GM23338 (cell line): ENCODE measurements around the gene EPHA5. TPM values are rescaled to one million over a fixed set of nuclear protein-coding genes. Genes with fewer than 3 reads are reported as not detected.

Source experiments
- ATAC-seq: fragments of 200-7000 bp; cut with Tn5 transposase; 3 replicates; pipeline ENCODE4 v1.9.1; 2020
- DNase-seq: peaks from one replicate; pipeline ENCODE4 v3.0.0-alpha.2; 2015; ENCODE audit warnings: low spot score
- H2AFZ ChIP-seq: fragments of 200-600 bp; sonication (generic); 2 replicates; pipeline ENCODE4 v1.8.0; 2016; ENCODE audit warnings: antibody characterized with exemption, mild to moderate bottlenecking, moderate library complexity
- H3F3A ChIP-seq: fragments of 200-600 bp; sonication (generic); replicated peaks from 2 replicates; pipeline ENCODE4 v1.8.0; 2017; ENCODE audit warnings: antibody characterized with exemption, mixed run types, low read depth
- H3K27ac ChIP-seq: fragments of 200-600 bp; sonication (generic); 2 replicates; pipeline ENCODE4 v1.6.1; 2016; ENCODE audit warnings: low read depth
- H3K27me3 ChIP-seq: fragments of 200-600 bp; sonication (generic); 2 replicates; pipeline ENCODE4 v1.8.0; 2016; ENCODE audit warnings: mild to moderate bottlenecking, mixed run types, moderate library complexity; ENCODE audit not compliant: insufficient read depth
- H3K36me3 ChIP-seq: fragments of 200-600 bp; sonication (generic); 2 replicates; pipeline ENCODE4 v1.8.0; 2016; ENCODE audit warnings: mild to moderate bottlenecking; ENCODE audit not compliant: insufficient read depth
- H3K4me1 ChIP-seq: fragments of 200-600 bp; sonication (generic); 2 replicates; pipeline ENCODE4 v1.8.0; 2016; ENCODE audit warnings: mild to moderate bottlenecking, moderate library complexity; ENCODE audit not compliant: insufficient read depth
- H3K4me2 ChIP-seq: fragments of 200-600 bp; sonication (generic); 2 replicates; pipeline ENCODE4 v1.7.1; 2017; ENCODE audit warnings: mixed run types
- H3K4me3 ChIP-seq: fragments of 200-600 bp; sonication (generic); 2 replicates; pipeline ENCODE4 v1.6.1; 2016; ENCODE audit warnings: mixed run types
- H3K79me2 ChIP-seq: fragments of 200-600 bp; sonication (generic); replicated peaks from 2 replicates; pipeline ENCODE4 v1.8.0; 2017; ENCODE audit warnings: mild to moderate bottlenecking; ENCODE audit not compliant: insufficient read depth
- H3K9me2 ChIP-seq: fragments of 200-600 bp; sonication (generic); 2 replicates; pipeline ENCODE4 v1.8.0; 2017; ENCODE audit not compliant: insufficient read depth
- H4K20me1 ChIP-seq: fragments of 200-600 bp; sonication (generic); replicated peaks from 2 replicates; pipeline ENCODE4 v1.8.0; 2017; ENCODE audit warnings: mild to moderate bottlenecking; ENCODE audit not compliant: insufficient read depth
- H3K27ac Mint-ChIP-seq: 2 replicates; pipeline ENCODE4 v1.8.0; 2020; ENCODE audit warnings: inconsistent platforms, mild to moderate bottlenecking, moderate library complexity, mixed read lengths
- H3K27me3 Mint-ChIP-seq: 3 replicates; pipeline ENCODE4 v1.8.0; 2022; ENCODE audit warnings: low read depth, mild to moderate bottlenecking, moderate library complexity, mixed read lengths, inconsistent platforms; ENCODE audit not compliant: insufficient read depth, poor library complexity
- H3K36me3 Mint-ChIP-seq: 3 replicates; pipeline ENCODE4 v1.8.0; 2021; ENCODE audit warnings: low read depth, mild to moderate bottlenecking, inconsistent platforms, moderate library complexity, mixed read lengths
- H3K4me1 Mint-ChIP-seq: 3 replicates; pipeline ENCODE4 v1.8.0; 2020; ENCODE audit warnings: mild to moderate bottlenecking, inconsistent platforms, mixed read lengths
- H3K4me3 Mint-ChIP-seq: 3 replicates; pipeline ENCODE4 v1.8.0; 2021; ENCODE audit warnings: moderate library complexity, mild to moderate bottlenecking, inconsistent platforms, mixed read lengths
- H3K9me3 Mint-ChIP-seq: 3 replicates; pipeline ENCODE4 v1.8.0; 2020; ENCODE audit warnings: moderate library complexity, mild to moderate bottlenecking, inconsistent platforms, mixed read lengths
- CREB1 ChIP-seq: fragments of 250-450 bp; sonication (Bioruptor Pico); IDR thresholded peaks from 2 replicates; pipeline ENCODE4 v1.5.0; 2020; ENCODE audit warnings: low read depth, mild to moderate bottlenecking, moderate library complexity
- CTCF ChIP-seq, 2 experiments: fragments of 200-600 bp in 1 of 2; sonication (generic) in 1 of 2; conservative IDR thresholded peaks; 2 replicates each; pipeline versions ENCODE4 v1.5.1 to v1.6.1; 2016 to 2017; ENCODE audit warnings: antibody characterized with exemption in 2 of 2, low read depth in 2 of 2, mild to moderate bottlenecking in 2 of 2, moderate library complexity in 1 of 2
- ETS1 ChIP-seq: IDR thresholded peaks from 2 replicates; pipeline ENCODE4 v1.6.1; 2016; ENCODE audit warnings: antibody characterized with exemption
- EZH2 ChIP-seq: fragments of 200-600 bp; sonication (generic); IDR thresholded peaks from one replicate; pipeline ENCODE4 v1.8.0; 2017; ENCODE audit warnings: antibody characterized with exemption, mild to moderate bottlenecking, low read depth; ENCODE audit not compliant: unreplicated experiment
- EZH2phosphoT487 ChIP-seq: fragments of 200-600 bp; sonication (generic); IDR thresholded peaks from one replicate; pipeline ENCODE4 v1.8.1; 2018; ENCODE audit warnings: antibody characterized with exemption; ENCODE audit not compliant: unreplicated experiment
- JUNB ChIP-seq: IDR thresholded peaks from one replicate; pipeline ENCODE4 v1.6.1; 2016; ENCODE audit warnings: antibody characterized with exemption; ENCODE audit not compliant: unreplicated experiment
- POLR2AphosphoS5 ChIP-seq: IDR thresholded peaks from 2 replicates; pipeline ENCODE4 v1.6.1; 2016; ENCODE audit warnings: antibody characterized with exemption, low read depth
- STAT1 ChIP-seq: IDR thresholded peaks from one replicate; pipeline ENCODE4 v1.6.1; 2016; ENCODE audit warnings: antibody characterized with exemption; ENCODE audit not compliant: unreplicated experiment
- ZNF114 ChIP-seq: fragments of 250-450 bp; sonication (Bioruptor Pico); IDR thresholded peaks from 2 replicates; pipeline ENCODE4 v1.5.0; 2020; ENCODE audit warnings: mild to moderate bottlenecking, moderate library complexity
- ZNF331 ChIP-seq: fragments of 250-450 bp; sonication (Bioruptor Pico); IDR thresholded peaks from 2 replicates; pipeline ENCODE4 v1.5.0; 2020; ENCODE audit warnings: low read depth, mild to moderate bottlenecking, moderate library complexity
- ZNF462 ChIP-seq: fragments of 250-450 bp; sonication (Bioruptor Pico); IDR thresholded peaks from 2 replicates; pipeline ENCODE4 v1.5.0; 2020; ENCODE audit warnings: mild to moderate bottlenecking, moderate library complexity
- polyA plus RNA-seq: library from polyadenylated mRNA; unstranded; fragments of >200 nt; fragmentation: Nextera tagmentation; extraction: Ambion mirVana; gene quantifications from 2 replicates; pipeline ENCODE4 v1.2.1, GENCODE V29; 2016
- total RNA-seq: library from RNA; depleted of rRNA; stranded (reverse); fragments of >200 nt; shearing (Covaris generic); gene quantifications from 2 replicates; pipeline ENCODE4 v1.2.3, GENCODE V29; 2014

Gene EPHA5
- total and polyA plus RNA-seq, 2 experiments from 2014 or later: 0.05 to 0.24 TPM

- Mint-ChIP-seq H3K9me3 (no peaks in the 10 kb centered on the region), H3K36me3 (no peaks in the 10 kb centered on the region), H3K27ac (no peak overlapping the region), H3K4me1 (peaks cover 5% of the 10 kb centered on the region), H3K27me3 (no peaks in the 10 kb centered on the region), H3K4me3 (no peak overlapping the region)
- Histone ChIP-seq H3F3A (no peaks in the 10 kb centered on the region), H3K4me1 (no peaks in the 10 kb centered on the region), H3K9me2 (no peaks in the 10 kb centered on the region), H3K36me3 (no peaks in the 10 kb centered on the region), H4K20me1 (no peaks in the 10 kb centered on the region), H2AFZ (no peak overlapping the region), H3K27ac (no peak overlapping the region), H3K4me3 (no peak overlapping the region), H3K79me2 (no peaks in the 10 kb centered on the region), H3K27me3 (no peaks in the 10 kb centered on the region), H3K4me2 (no peak overlapping the region)
- no peak for TF ChIP-seq ZNF114 (CRISPR knock-in tag)
- no peak for TF ChIP-seq ZNF462
- no peak for TF ChIP-seq EZH2
- no peak for TF ChIP-seq CREB1 (CRISPR knock-in tag)
- ATAC-seq (no peak), DNase-seq (no peak)
Measured at GRCh38 chr4:65383589-65384305, 286.5 kb downstream of the EPHA5 start.

GRCh38 chr4:65381648-65382047 lies 288.6 kb downstream of the EPHA5 start:
- no peak overlapping the region for H3K4me3 Mint-ChIP-seq
- Histone ChIP-seq H3K27me3 (no peaks in the 10 kb centered on the region), H3F3A (no peaks in the 10 kb centered on the region), H3K4me1 (no peaks in the 10 kb centered on the region), H2AFZ (no peak overlapping the region), H3K36me3 (no peaks in the 10 kb centered on the region), H3K9me2 (no peaks in the 10 kb centered on the region), H3K4me3 (no peak overlapping the region), H3K4me2 (no peak overlapping the region), H3K79me2 (no peaks in the 10 kb centered on the region), H3K27ac (no peak overlapping the region), H4K20me1 (no peaks in the 10 kb centered on the region)
- ATAC-seq (peak; percentile 58), DNase-seq (peak; percentile 24)
- H3K9me3 Mint-ChIP-seq: no peaks in the 10 kb centered on the region
- no peaks in the 10 kb centered on the region for H3K36me3 Mint-ChIP-seq
- H3K27ac Mint-ChIP-seq: no peak overlapping the region
- peaks cover 5% of the 10 kb centered on the region for H3K4me1 Mint-ChIP-seq
- H3K27me3 Mint-ChIP-seq: no peaks in the 10 kb centered on the region
- TF ChIP-seq ETS1: no peak
- no peak for TF ChIP-seq ZNF114 (CRISPR knock-in tag)
- TF ChIP-seq EZH2: no peak
- TF ChIP-seq ZNF331 (CRISPR knock-in tag): no peak
- no peak for TF ChIP-seq JUNB
- TF ChIP-seq STAT1: no peak
- no peak for TF ChIP-seq CTCF (conservative IDR thresholded peaks at IDR 0.05; ENCODE audit: low read depth in 2 of 2)
- no peak for TF ChIP-seq EZH2phosphoT487
- no peak for TF ChIP-seq POLR2AphosphoS5
